RWPE2 (cell line): ENCODE results near the gene PPP1R12C.

Experiments
- ATAC-seq: fragments of 200-7000 bp; cut with Tn5 transposase; 3 replicates; pipeline ENCODE4 v1.9.1; 2021; ENCODE audit warnings: low read depth
- DNase-seq: peaks from one replicate; pipeline ENCODE4 v3.0.0-alpha.2; 2020; ENCODE audit warnings: low spot score
- H3K27ac ChIP-seq: fragments of 450-650 bp; 2 replicates; pipeline ENCODE4 v1.5.1; 2017; ENCODE audit warnings: mild to moderate bottlenecking; ENCODE audit not compliant: poor library complexity, severe bottlenecking
- H3K27me3 ChIP-seq: fragments of 250-450 bp; sonication (Bioruptor Pico); 2 replicates; pipeline ENCODE4 v1.5.1; 2021; ENCODE audit warnings: mild to moderate bottlenecking, moderate library complexity; ENCODE audit not compliant: insufficient read depth, poor library complexity, severe bottlenecking
- H3K36me3 ChIP-seq: fragments of 250-450 bp; sonication (Bioruptor Pico); 2 replicates; pipeline ENCODE4 v1.5.1; 2020; ENCODE audit warnings: low read depth, mild to moderate bottlenecking, moderate library complexity
- H3K4me1 ChIP-seq: fragments of 250-450 bp; sonication (Bioruptor Pico); 2 replicates; pipeline ENCODE4 v1.5.1; 2021; ENCODE audit warnings: mild to moderate bottlenecking, moderate library complexity; ENCODE audit not compliant: insufficient read depth, poor library complexity, severe bottlenecking
- H3K4me3 ChIP-seq: fragments of 250-450 bp; sonication (Bioruptor Pico); 2 replicates; pipeline ENCODE4 v1.5.1; 2021; ENCODE audit warnings: mild to moderate bottlenecking, moderate library complexity; ENCODE audit not compliant: severe bottlenecking
- H3K9me3 ChIP-seq: fragments of 250-450 bp; sonication (Bioruptor Pico); 2 replicates; pipeline ENCODE4 v1.5.1; 2021; ENCODE audit warnings: mild to moderate bottlenecking, moderate library complexity; ENCODE audit not compliant: severe bottlenecking
- CTCF ChIP-seq: fragments of 450-650 bp; IDR thresholded peaks from one replicate; pipeline ENCODE4 v1.5.1; 2017; ENCODE audit warnings: mild to moderate bottlenecking, moderate library complexity; ENCODE audit not compliant: poor library complexity, severe bottlenecking

PPP1R12C gene

GRCh38 chr19:55116859-55117662, at the start of gene PPP1R12C:
Gene PPP1R12C (minus strand): TSS chr19:55117637. CDS start chr19:55117543, 94 bp downstream.
- H3K4me1 ChIP-seq = peaks cover 10% of the 10 kb centered on the region
- DNase-seq (no peak), ATAC-seq (no peak)
- H3K4me3 ChIP-seq = peak within 1 kb of the TSS; percentile 92
- no peaks in the 10 kb centered on the region for H3K27me3 ChIP-seq
- H3K36me3 ChIP-seq = no peaks in the 10 kb centered on the region
- H3K27ac ChIP-seq = peak within 1 kb of the TSS; percentile 49
- TF ChIP-seq CTCF = no peak
- no peaks in the 10 kb centered on the region for H3K9me3 ChIP-seq

GRCh38 chr19:55166530-55167268, 49.3 kb upstream of the PPP1R12C start, which contains the start of gene DNAAF3:
Gene DNAAF3 (minus strand): TSS chr19:55166613. CDS start chr19:55166413, 200 bp downstream.
- TF ChIP-seq CTCF = peak; percentile 8
- DNase-seq (peak; percentile 97), ATAC-seq (peak; percentile 97)
- Histone ChIP-seq H3K4me1 (no peaks in the 10 kb centered on the region), H3K36me3 (no peaks in the 10 kb centered on the region), H3K4me3 (peak within 1 kb of the TSS; percentile 41), H3K27ac (peak within 1 kb of the TSS; percentile 54), H3K27me3 (no peaks in the 10 kb centered on the region), H3K9me3 (no peaks in the 10 kb centered on the region)

- no peak for DNase-seq
- peak; percentile 69 for ATAC-seq
- Histone ChIP-seq H3K27me3 (no peaks in the 10 kb centered on the region), H3K27ac (peak overlapping the region; percentile 54), H3K4me3 (peak overlapping the region; percentile 41), H3K36me3 (no peaks in the 10 kb centered on the region), H3K9me3 (no peaks in the 10 kb centered on the region), H3K4me1 (no peaks in the 10 kb centered on the region)
- peak; percentile 89 for TF ChIP-seq CTCF
Measured at GRCh38 chr19:55165952-55166529, 48.6 kb upstream of the PPP1R12C start.

GRCh38 chr19:55161571-55162322, 44.3 kb upstream of the PPP1R12C start:
- DNase-seq = no peak

More at GRCh38 chr19:55161571-55162322, 44.3 kb upstream of the PPP1R12C start:
- H3K9me3 ChIP-seq = no peaks in the 10 kb centered on the region
- no peak for TF ChIP-seq CTCF
- peaks cover 18% of the 10 kb centered on the region for H3K4me1 ChIP-seq
- no peak overlapping the region for H3K4me3 ChIP-seq
- H3K36me3 ChIP-seq = no peaks in the 10 kb centered on the region
- H3K27me3 ChIP-seq = no peaks in the 10 kb centered on the region
- H3K27ac ChIP-seq = no peak overlapping the region
- ATAC-seq = no peak
